Osteoblast (primary cell): ENCODE measurements around the gene ORAI2. TPM values are rescaled to one million over a fixed set of nuclear protein-coding genes. Genes with fewer than 3 reads are reported as not detected.
A peak's percentile ranks its signal among the peaks of the same experiment; 100 is the strongest.
"Not testable (repeated sequence)": the region's sequence is repeated elsewhere in the genome, so short reads cannot be mapped to it uniquely, and the experiment has no call there.

Source experiments
- DNase-seq: peaks from one replicate; pipeline ENCODE4 v3.0.0; 2011; ENCODE audit warnings: low spot score, mixed read lengths; ENCODE audit not compliant: insufficient read length; ENCODE audit errors: missing footprints
- H2AFZ ChIP-seq: 2 replicates; pipeline ENCODE4 v1.6.0; 2011; ENCODE audit warnings: mild to moderate bottlenecking, low read length
- H3K27ac ChIP-seq: 2 replicates; pipeline ENCODE4 v1.5.1; 2011; ENCODE audit warnings: mild to moderate bottlenecking, low read depth, low read length, moderate library complexity
- H3K27me3 ChIP-seq: 2 replicates; pipeline ENCODE4 v1.6.0; 2012; ENCODE audit warnings: mild to moderate bottlenecking, control low read depth, inconsistent platforms, low read length, moderate library complexity; ENCODE audit not compliant: insufficient read depth
- H3K36me3 ChIP-seq: 2 replicates; pipeline ENCODE4 v1.5.1; 2011; ENCODE audit warnings: mild to moderate bottlenecking, low read length, control low read depth, moderate library complexity; ENCODE audit not compliant: insufficient read depth
- H3K4me1 ChIP-seq: 2 replicates; pipeline ENCODE4 v1.5.1; 2011; ENCODE audit warnings: mild to moderate bottlenecking, low read length, control low read depth, moderate library complexity; ENCODE audit not compliant: insufficient read depth
- H3K4me2 ChIP-seq: 2 replicates; pipeline ENCODE4 v1.6.0; 2011; ENCODE audit warnings: mild to moderate bottlenecking, low read length; ENCODE audit not compliant: insufficient read depth
- H3K4me3 ChIP-seq: fragments of 200-600 bp; sonication (generic); 3 replicates; pipeline ENCODE4 v1.5.1; 2012; ENCODE audit warnings: mild to moderate bottlenecking, low read length, inconsistent platforms; ENCODE audit not compliant: insufficient read depth
- H3K79me2 ChIP-seq: 2 replicates; pipeline ENCODE4 v1.6.0; 2012; ENCODE audit warnings: mild to moderate bottlenecking, low read length, control low read depth, inconsistent platforms; ENCODE audit not compliant: insufficient read depth
- H3K9me3 ChIP-seq: 2 replicates; pipeline ENCODE4 v1.5.1; 2011; ENCODE audit warnings: low read depth, low read length, control low read depth
- H4K20me1 ChIP-seq: 2 replicates; pipeline ENCODE4 v1.6.0; 2012; ENCODE audit warnings: mild to moderate bottlenecking, low read length, control low read depth; ENCODE audit not compliant: insufficient read depth
- CTCF ChIP-seq: IDR thresholded peaks from 2 replicates; pipeline ENCODE4 v1.5.1; 2011; ENCODE audit warnings: mild to moderate bottlenecking, low read depth, low read length, moderate library complexity; ENCODE audit errors: extremely low read depth
- total RNA-seq: library from RNA; depleted of rRNA; stranded (reverse); fragments of >200 nt; gene quantifications from 2 replicates; pipeline ENCODE4 v1.2.3, GENCODE V29; 2012

The ORAI2 gene
- total RNA-seq, 1 donor: 44.2 TPM

- H3K79me2 ChIP-seq: peaks cover 8% of the 10 kb centered on the region
These were observed 29.1 kb upstream of the ORAI2 start for GRCh38 chr7:102404005-102404861.

GRCh38 chr7:102404862-102405188 lies 28.6 kb upstream of the ORAI2 start:
- not testable (repeated sequence) for H3K4me3 ChIP-seq, H3K27ac ChIP-seq, H3K79me2 ChIP-seq, H4K20me1 ChIP-seq, H3K4me1 ChIP-seq, H3K27me3 ChIP-seq, H3K9me3 ChIP-seq, H3K4me2 ChIP-seq, DNase-seq, H2AFZ ChIP-seq
- peaks cover 88% of the 10 kb centered on the region for H3K36me3 ChIP-seq

More at GRCh38 chr7:102404005-102404861, 29.1 kb upstream of the ORAI2 start:
- no peak overlapping the region for H3K4me2 ChIP-seq
- no peak overlapping the region for H2AFZ ChIP-seq
- H3K9me3 ChIP-seq: no peaks in the 10 kb centered on the region
- H3K4me3 ChIP-seq: no peak overlapping the region
- DNase-seq: no peak
- no peaks in the 10 kb centered on the region for H3K27me3 ChIP-seq
- H3K4me1 ChIP-seq: no peaks in the 10 kb centered on the region
- no peak overlapping the region for H3K27ac ChIP-seq
- peak; percentile 64 for TF ChIP-seq CTCF
- no peaks in the 10 kb centered on the region for H4K20me1 ChIP-seq
- peaks cover 87% of the 10 kb centered on the region for H3K36me3 ChIP-seq

- peaks cover 85% of the 10 kb centered on the region for H3K36me3 ChIP-seq
These were observed 25.5 kb upstream of the ORAI2 start for GRCh38 chr7:102407910-102408309.

GRCh38 chr7:102408530-102408929 lies 24.8 kb upstream of the ORAI2 start:
- H3K4me1 ChIP-seq, H3K4me2 ChIP-seq, H3K27ac ChIP-seq, H3K4me3 ChIP-seq, DNase-seq, H2AFZ ChIP-seq, H3K27me3 ChIP-seq, H3K9me3 ChIP-seq: not testable (repeated sequence)
- peaks cover 24% of the 10 kb centered on the region for H3K79me2 ChIP-seq
- H3K36me3 ChIP-seq: peaks cover 86% of the 10 kb centered on the region
- H4K20me1 ChIP-seq: peaks cover 13% of the 10 kb centered on the region

More at GRCh38 chr7:102407910-102408309, 25.5 kb upstream of the ORAI2 start:
- Histone ChIP-seq H3K4me3 (no peak overlapping the region), H3K9me3 (no peaks in the 10 kb centered on the region), H3K27ac (no peak overlapping the region), H3K79me2 (peaks cover 21% of the 10 kb centered on the region), H2AFZ (no peak overlapping the region), H4K20me1 (peaks cover 13% of the 10 kb centered on the region), H3K27me3 (no peaks in the 10 kb centered on the region), H3K4me1 (no peaks in the 10 kb centered on the region), H3K4me2 (no peak overlapping the region)
- DNase-seq: no peak
- TF ChIP-seq CTCF: no peak

GRCh38 chr7:102409340-102409739 lies 24.0 kb upstream of the ORAI2 start:
- TF ChIP-seq CTCF: no peak
- Histone ChIP-seq H2AFZ (no peak overlapping the region), H3K9me3 (no peaks in the 10 kb centered on the region), H3K4me2 (no peak overlapping the region), H3K27me3 (no peaks in the 10 kb centered on the region), H3K4me3 (no peak overlapping the region), H3K79me2 (peaks cover 24% of the 10 kb centered on the region), H3K36me3 (peaks cover 87% of the 10 kb centered on the region), H3K27ac (no peak overlapping the region), H3K4me1 (no peaks in the 10 kb centered on the region), H4K20me1 (peaks cover 13% of the 10 kb centered on the region)
- DNase-seq: no peak
